ENCODE results near the gene NFAT5. TPM values are rescaled to one million over a fixed set of nuclear protein-coding genes. Genes with fewer than 3 reads are reported as not detected.

Gene NFAT5
- total and polyA plus RNA-seq, 2 donors (not counting 3 experiments of a cell fraction or from before 2014, with no cell fraction given) = 17.2 to 49.5 TPM

- H3K9me1 ChIP-seq (replicated peaks; ENCODE audit: control insufficient read depth, extremely low read depth, insufficient read depth, low read length) = no peaks in the 10 kb centered on the region
- H3K27me3 ChIP-seq (ENCODE audit: control insufficient read depth in 2 of 2, insufficient read depth in 2 of 2, low read length in 2 of 2) = no peaks in the 10 kb centered on the region
- no TSS peak for BruUV-seq (replicated peaks)
- dilution Hi-C loops (cut with MboI; ENCODE audit: extremely low pct_ligation_motif_present, low sequenced_read_pairs) = no loop called here
- H3K9me3 ChIP-seq (replicated peaks; ENCODE audit: control insufficient read depth, insufficient read depth, low read length) = no peaks in the 10 kb centered on the region
- CTCF ChIA-PET = interaction anchor here (1.2 to 1.5 kb wide), 2 partner anchors 10 to 19 kb away, joined by 3 read pairs; no protein-coding TSS in a partner anchor
- no peak for DNase-seq (ENCODE audit: low read depth, low spot score)
- H3K27ac ChIP-seq (ENCODE audit: insufficient read depth, low read depth, low read length) = no peak overlapping the region
- no peaks in the 10 kb centered on the region for H3K4me1 ChIP-seq (ENCODE audit: control insufficient read depth, extremely low read depth, insufficient read depth, low read length)
- H4K20me1 ChIP-seq (replicated peaks; ENCODE audit: control insufficient read depth, extremely low read depth, insufficient read depth, low read length) = no peaks in the 10 kb centered on the region
- no peak overlapping the region for H3K9ac ChIP-seq (replicated peaks; ENCODE audit: extremely low read depth, insufficient read depth, low read length)
- intact Hi-C loops (cut with micrococcal nuclease) = no loop called here
- no peak overlapping the region for H3K4me2 ChIP-seq (ENCODE audit: insufficient read depth, low read length)
- FAIRE-seq = no peak
- H3K4me3 ChIP-seq (replicated peaks in 1 of 3; ENCODE audit: insufficient read depth in 1 of 3, low read depth in 1 of 3, low read length in 3 of 3) = no peak overlapping the region
- no peaks in the 10 kb centered on the region for H3K79me2 ChIP-seq (ENCODE audit: control insufficient read depth, insufficient read depth, low read length)
- no peak overlapping the region for H2AFZ ChIP-seq (ENCODE audit: low read depth, low read length)
- no peak for TF ChIP-seq FOS (IDR thresholded peaks at IDR 0.05; ENCODE audit: borderline replicate concordance, insufficient read depth, low read length)
- no peak for TF ChIP-seq JUN (IDR thresholded peaks at IDR 0.05; ENCODE audit: borderline replicate concordance, insufficient read depth, insufficient read length, low read depth)
- TF ChIP-seq GATA2 (IDR thresholded peaks at IDR 0.05; ENCODE audit: insufficient read depth, insufficient read length, low read depth, low read length) = no peak
- no peak for TF ChIP-seq EZH2 (IDR thresholded peaks at IDR 0.05; ENCODE audit: borderline replicate concordance, low read depth, low read length, severe bottlenecking)
- no peak for TF ChIP-seq MYC (IDR thresholded peaks at IDR 0.05; ENCODE audit: low read depth, low read length)
- TF ChIP-seq MAX (IDR thresholded peaks at IDR 0.05; ENCODE audit: insufficient read depth, insufficient read length) = no peak
- TF ChIP-seq POLR2A (IDR thresholded peaks at IDR 0.05; ENCODE audit: low read depth, low read length) = no peak
- TF ChIP-seq CTCF (IDR thresholded peaks at IDR 0.05; ENCODE audit: extremely low read depth in 1 of 2, insufficient read depth in 1 of 2, low read depth in 1 of 2, low read length in 2 of 2) = no peak
- no peak for TF ChIP-seq POLR2AphosphoS5 (IDR thresholded peaks at IDR 0.05; ENCODE audit: insufficient read depth, low read depth, low read length)
- POLR2A ChIA-PET = no interaction called here
- H3K36me3 ChIP-seq (ENCODE audit: control insufficient read depth in 2 of 2, extremely low read depth in 1 of 2, insufficient read depth in 2 of 2, low read length in 2 of 2) = peaks cover 3 to 4% of the 10 kb centered on the region in 2 experiments
Measured at GRCh38 chr16:69672998-69673713, 107.4 kb downstream of the NFAT5 start.

Measured in endothelial cell of umbilical vein (primary cell).